Measurements from ENCODE around the gene CDC42BPB. TPM values are rescaled to one million over a fixed set of nuclear protein-coding genes. Genes with fewer than 3 reads are reported as not detected.

CDC42BPB gene
- total RNA-seq, 4 donors from 2014 or later = 105 to 178 (median 107) TPM

GRCh38 chr14:103103461-103104388 lies 46.4 kb upstream of the CDC42BPB start:
- H3K9me3 ChIP-seq = no peaks in the 10 kb centered on the region
- H3K27ac ChIP-seq = no peak overlapping the region
- 8% methylated on average over 15 of the region's 68 CpGs for WGBS
- peaks cover 43% of the 10 kb centered on the region for H3K27me3 ChIP-seq
- TF ChIP-seq CTCF (IDR thresholded peaks at IDR 0.05) (no peak), POLR2AphosphoS5 (IDR thresholded peaks at IDR 0.05) (no peak), POLR2A (IDR thresholded peaks at IDR 0.05) (no peak), EP300 (IDR thresholded peaks at IDR 0.05) (no peak)
- H3K36me3 ChIP-seq = no peaks in the 10 kb centered on the region
- H3K4me1 ChIP-seq = peaks cover 40% of the 10 kb centered on the region
- peak overlapping the region; percentile 28 for H3K4me3 ChIP-seq
- no peak for DNase-seq (ENCODE audit: low spot score in 2 of 2)

- TF ChIP-seq CTCF (IDR thresholded peaks at IDR 0.05) = no peak
- TF ChIP-seq POLR2AphosphoS5 (IDR thresholded peaks at IDR 0.05) = no peak
- TF ChIP-seq EP300 (IDR thresholded peaks at IDR 0.05) = no peak
- no peak for TF ChIP-seq POLR2A (IDR thresholded peaks at IDR 0.05)
- no peak overlapping the region for H3K27ac ChIP-seq
- H3K4me3 ChIP-seq = peak overlapping the region; percentile 17
- peaks cover 40% of the 10 kb centered on the region for H3K4me1 ChIP-seq
- DNase-seq (ENCODE audit: low spot score in 2 of 2) = no peak
- H3K27me3 ChIP-seq = peaks cover 48% of the 10 kb centered on the region
- H3K36me3 ChIP-seq = no peaks in the 10 kb centered on the region
- no CpG with 5 or more reads among the region's 39 CpGs for WGBS
- no peaks in the 10 kb centered on the region for H3K9me3 ChIP-seq
Observed at GRCh38 chr14:103102689-103103260, 45.4 kb upstream of the CDC42BPB start.

GRCh38 chr14:103101963-103102688 lies 44.8 kb upstream of the CDC42BPB start:
- DNase-seq (ENCODE audit: low spot score in 2 of 2) = no peak
- 65% methylated on average over 26 of the region's 85 CpGs for WGBS
- peak overlapping the region; percentile 17 for H3K4me3 ChIP-seq
- no peaks in the 10 kb centered on the region for H3K36me3 ChIP-seq
- TF ChIP-seq POLR2A (IDR thresholded peaks at IDR 0.05) = no peak
- no peak for TF ChIP-seq EP300 (IDR thresholded peaks at IDR 0.05)
- TF ChIP-seq CTCF (IDR thresholded peaks at IDR 0.05) = no peak
- TF ChIP-seq POLR2AphosphoS5 (IDR thresholded peaks at IDR 0.05) = no peak
- H3K27me3 ChIP-seq = peaks cover 48% of the 10 kb centered on the region
- no peaks in the 10 kb centered on the region for H3K9me3 ChIP-seq
- H3K27ac ChIP-seq = no peak overlapping the region
- peaks cover 40% of the 10 kb centered on the region for H3K4me1 ChIP-seq

- Histone ChIP-seq H3K9me3 (no peaks in the 10 kb centered on the region), H3K27ac (no peak overlapping the region), H3K36me3 (no peaks in the 10 kb centered on the region), H3K27me3 (peaks cover 48% of the 10 kb centered on the region), H3K4me3 (no peak overlapping the region), H3K4me1 (peaks cover 40% of the 10 kb centered on the region)
- no peak for DNase-seq (ENCODE audit: low spot score in 2 of 2)
- 84% methylated on average over 11 of the region's 11 CpGs for WGBS
- TF ChIP-seq POLR2AphosphoS5 (IDR thresholded peaks at IDR 0.05) (no peak), EP300 (IDR thresholded peaks at IDR 0.05) (no peak), POLR2A (IDR thresholded peaks at IDR 0.05) (no peak), CTCF (IDR thresholded peaks at IDR 0.05) (no peak)
Observed at GRCh38 chr14:103101257-103101962, 44.1 kb upstream of the CDC42BPB start.

Data from suprapubic skin (tissue), 4 donors.